Occipital lobe (tissue), 2 donors: Measurements from ENCODE around the gene C1GALT1C1L. TPM values are rescaled to one million over a fixed set of nuclear protein-coding genes. Genes with fewer than 3 reads are reported as not detected.
"Not testable (repeated sequence)": the region's sequence is repeated elsewhere in the genome, so short reads cannot be mapped to it uniquely, and the experiment has no call there.

Source experiments
- DNase-seq: peaks from one replicate; lab custom pipeline; 2025; lab: John Stamatoyannopoulos, UW
- total RNA-seq: library from RNA; depleted of rRNA; stranded (reverse); fragments of >200 nt; gene quantifications from one replicate; pipeline ENCODE4 v1.2.3, GENCODE V29; 2014

Gene C1GALT1C1L
- total RNA-seq, 1 donor from 2014 or later = not detected

GRCh38 chr2:43653506-43653905 is 22.7 kb downstream of the C1GALT1C1L start:
- DNase-seq = no peak

DNA sequence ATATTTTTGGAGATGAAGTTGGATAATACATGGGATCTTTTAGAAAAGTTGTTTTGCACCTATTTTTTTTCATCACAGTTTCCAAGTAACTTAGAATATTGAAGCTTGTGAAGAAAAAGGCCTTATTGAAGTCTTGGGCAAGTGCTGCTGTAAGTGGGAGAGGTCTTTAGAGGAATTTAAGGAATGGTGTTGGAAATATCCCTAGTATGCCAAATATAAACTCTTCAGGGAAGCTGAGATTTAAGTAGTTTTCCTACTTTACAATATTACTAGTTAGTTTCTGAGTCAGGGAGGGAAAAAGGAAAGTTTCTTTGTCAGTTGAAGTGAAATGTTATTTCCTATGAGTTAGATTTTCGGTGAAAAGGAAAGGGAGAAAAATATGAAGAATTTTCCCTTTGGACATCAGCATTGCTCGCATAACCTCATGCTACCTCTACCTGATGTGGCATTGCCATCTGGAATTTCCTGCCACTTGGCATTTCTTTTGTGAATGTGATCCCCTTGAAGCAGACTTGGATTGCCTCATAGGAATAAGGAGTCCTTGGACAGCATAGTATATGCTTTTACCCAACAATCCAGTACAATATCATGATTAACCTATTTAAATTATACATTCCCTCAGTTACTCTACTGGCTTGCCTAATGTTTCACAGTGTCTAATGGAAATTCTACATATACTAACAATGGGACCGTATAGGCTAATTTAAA is 27.1 kb downstream of the C1GALT1C1L start:
- DNase-seq = no peak

- no peak for DNase-seq
These were observed 32.5 kb downstream of the C1GALT1C1L start for GRCh38 chr2:43643680-43644079.

GRCh38 chr2:43642363-43642762 is 33.9 kb downstream of the C1GALT1C1L start:
- DNase-seq = no peak

DNA sequence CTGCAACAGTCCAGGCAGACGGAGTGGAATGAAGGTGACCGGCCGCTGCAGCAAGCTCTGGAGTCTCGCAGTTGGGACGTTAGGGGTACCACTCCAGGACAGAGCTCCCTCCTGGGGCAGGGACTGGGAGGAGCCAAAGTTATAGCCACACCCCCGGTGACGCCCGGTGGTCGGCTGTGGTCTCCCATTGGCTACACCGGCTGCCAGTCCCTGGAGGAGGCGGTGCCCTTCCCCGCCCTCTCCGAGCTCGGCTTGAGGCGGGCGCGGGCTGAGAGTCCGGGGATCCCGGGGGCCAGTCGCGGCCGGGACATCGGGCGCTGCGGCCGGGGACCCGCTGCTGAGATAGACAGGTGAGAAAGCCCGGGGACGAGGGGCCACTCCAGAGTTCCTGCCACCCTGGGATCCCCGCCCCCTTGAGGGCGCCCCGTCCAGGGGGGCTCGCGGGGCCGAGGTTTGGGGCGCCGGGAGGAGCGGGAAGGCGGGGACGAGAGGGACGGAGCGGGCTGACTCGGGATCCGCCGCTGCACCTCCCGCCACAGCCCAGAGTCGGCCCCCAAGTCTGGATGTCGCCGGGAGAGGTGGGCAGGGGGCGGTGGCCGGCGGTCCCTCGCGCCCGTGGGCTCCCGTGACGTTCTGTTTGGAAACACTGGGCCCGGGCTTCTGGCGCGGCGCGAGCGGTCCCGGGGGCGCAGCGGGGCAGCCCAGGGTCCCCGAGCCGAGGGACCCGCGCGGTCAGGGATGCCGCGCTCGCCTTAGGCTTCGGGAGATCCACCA is 39.0 kb downstream of the C1GALT1C1L start, which contains the start of gene PLEKHH2:
Gene PLEKHH2, plus strand, starts transcription at position 231 of the 774 bp plus-strand sequence. CDS start 7,414 bp downstream, outside the sequence.
- DNase-seq = peak; percentile 34

DNA sequence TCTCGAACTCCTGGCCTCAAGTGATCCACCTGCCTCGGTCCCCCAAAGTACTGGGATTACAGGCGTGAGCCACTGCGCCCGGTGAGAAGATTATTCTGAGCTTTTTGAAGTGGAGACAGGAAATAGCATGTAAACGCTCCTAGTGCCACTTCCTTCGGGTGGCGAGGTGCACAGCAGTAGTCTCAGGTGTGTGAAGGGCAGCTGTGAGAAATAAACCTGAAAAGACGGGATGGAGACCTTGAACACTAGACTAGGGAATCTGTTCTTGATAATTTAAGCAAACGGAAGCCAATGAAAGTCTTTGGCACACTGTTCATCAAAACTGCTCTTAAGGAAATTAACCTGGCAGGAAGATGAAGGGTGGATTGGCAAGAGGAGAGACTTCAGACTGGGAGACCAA is 39.6 kb downstream of the C1GALT1C1L start:
- DNase-seq = no peak

DNA sequence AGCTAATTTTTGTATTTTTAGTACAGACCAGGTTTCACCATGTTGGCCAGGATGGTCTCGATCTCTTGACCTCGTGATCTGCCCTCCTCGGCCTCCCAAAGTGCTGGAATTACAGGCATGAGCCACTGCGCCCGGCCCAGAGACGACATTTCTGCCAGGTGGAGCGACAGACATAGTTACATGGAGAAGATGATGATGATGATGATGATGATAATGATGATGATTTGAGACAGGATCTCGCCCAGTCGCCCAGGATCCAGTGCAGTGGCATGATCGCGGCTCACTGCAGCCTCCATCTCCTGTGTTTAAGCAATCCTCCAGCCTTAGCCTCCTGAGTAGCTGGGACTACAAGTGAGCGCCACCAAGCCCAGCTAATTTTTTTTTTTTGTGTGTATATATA is 40.1 kb downstream of the C1GALT1C1L start:
- DNase-seq = not testable (repeated sequence)

DNA sequence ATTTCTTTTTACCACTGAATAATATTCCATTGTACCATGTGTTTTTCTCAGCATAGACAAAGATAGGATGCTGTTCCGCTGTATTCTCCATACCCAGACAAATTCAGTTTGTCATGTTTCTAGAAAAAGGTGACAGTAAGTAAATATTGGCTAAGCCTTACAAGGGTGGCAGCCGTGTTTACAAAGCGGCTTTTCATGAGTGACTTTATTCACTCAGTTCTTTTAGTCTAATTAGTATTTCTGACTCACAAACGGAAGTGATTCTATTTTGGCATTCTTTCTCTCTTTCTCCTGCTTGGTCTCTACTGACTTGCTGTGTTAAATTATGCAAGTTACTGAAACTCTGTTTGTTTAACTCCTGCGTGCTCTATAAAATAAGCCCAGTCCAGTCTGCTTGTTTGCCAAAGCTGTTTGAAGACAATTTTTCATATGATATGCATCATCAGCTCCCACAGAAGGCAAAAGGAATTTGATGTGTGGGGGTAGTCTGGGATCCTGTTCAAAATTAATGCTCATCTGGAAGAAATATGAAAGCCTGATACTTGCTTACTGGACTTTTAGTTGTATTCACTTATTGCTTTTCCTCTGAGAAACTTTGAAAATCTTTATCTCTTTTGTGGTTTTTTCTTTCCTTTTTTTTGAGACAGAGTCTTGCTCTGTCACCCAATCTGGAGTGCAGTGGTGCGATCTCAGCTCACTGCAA is 41.5 kb downstream of the C1GALT1C1L start:
- DNase-seq = no peak

- no peak for DNase-seq
These were observed 44.5 kb downstream of the C1GALT1C1L start for GRCh38 chr2:43631618-43632317.

Other genes starting within 250 kb of the C1GALT1C1L start
- 40.9 TPM for gene THADA, start 80.4 kb downstream of the C1GALT1C1L start, total RNA-seq
- gene PLEKHH2, start 39.2 kb downstream of the C1GALT1C1L start, total RNA-seq = 8.4 TPM
- 41.5 TPM for gene DYNC2LI1, start 97.6 kb upstream of the C1GALT1C1L start, total RNA-seq
- gene ABCG5, start 162.4 kb upstream of the C1GALT1C1L start, total RNA-seq = under 0.01 TPM
- gene ABCG8, start 162.5 kb upstream of the C1GALT1C1L start, total RNA-seq = 0.31 TPM